GM23338 (cell line): ENCODE data around the gene FRAS1. TPM values are rescaled to one million over a fixed set of nuclear protein-coding genes. Genes with fewer than 3 reads are reported as not detected.

Experiments used
- ATAC-seq: fragments of 200-7000 bp; cut with Tn5 transposase; 3 replicates; pipeline ENCODE4 v1.9.1; 2020
- DNase-seq: peaks from one replicate; pipeline ENCODE4 v3.0.0-alpha.2; 2015; ENCODE audit warnings: low spot score
- H2AFZ ChIP-seq: fragments of 200-600 bp; sonication (generic); 2 replicates; pipeline ENCODE4 v1.8.0; 2016; ENCODE audit warnings: antibody characterized with exemption, mild to moderate bottlenecking, moderate library complexity
- H3F3A ChIP-seq: fragments of 200-600 bp; sonication (generic); replicated peaks from 2 replicates; pipeline ENCODE4 v1.8.0; 2017; ENCODE audit warnings: antibody characterized with exemption, mixed run types, low read depth
- H3K27ac ChIP-seq: fragments of 200-600 bp; sonication (generic); 2 replicates; pipeline ENCODE4 v1.6.1; 2016; ENCODE audit warnings: low read depth
- H3K27me3 ChIP-seq: fragments of 200-600 bp; sonication (generic); 2 replicates; pipeline ENCODE4 v1.8.0; 2016; ENCODE audit warnings: mild to moderate bottlenecking, mixed run types, moderate library complexity; ENCODE audit not compliant: insufficient read depth
- H3K36me3 ChIP-seq: fragments of 200-600 bp; sonication (generic); 2 replicates; pipeline ENCODE4 v1.8.0; 2016; ENCODE audit warnings: mild to moderate bottlenecking; ENCODE audit not compliant: insufficient read depth
- H3K4me1 ChIP-seq: fragments of 200-600 bp; sonication (generic); 2 replicates; pipeline ENCODE4 v1.8.0; 2016; ENCODE audit warnings: mild to moderate bottlenecking, moderate library complexity; ENCODE audit not compliant: insufficient read depth
- H3K4me2 ChIP-seq: fragments of 200-600 bp; sonication (generic); 2 replicates; pipeline ENCODE4 v1.7.1; 2017; ENCODE audit warnings: mixed run types
- H3K4me3 ChIP-seq: fragments of 200-600 bp; sonication (generic); 2 replicates; pipeline ENCODE4 v1.6.1; 2016; ENCODE audit warnings: mixed run types
- H3K79me2 ChIP-seq: fragments of 200-600 bp; sonication (generic); replicated peaks from 2 replicates; pipeline ENCODE4 v1.8.0; 2017; ENCODE audit warnings: mild to moderate bottlenecking; ENCODE audit not compliant: insufficient read depth
- H3K9me2 ChIP-seq: fragments of 200-600 bp; sonication (generic); 2 replicates; pipeline ENCODE4 v1.8.0; 2017; ENCODE audit not compliant: insufficient read depth
- H4K20me1 ChIP-seq: fragments of 200-600 bp; sonication (generic); replicated peaks from 2 replicates; pipeline ENCODE4 v1.8.0; 2017; ENCODE audit warnings: mild to moderate bottlenecking; ENCODE audit not compliant: insufficient read depth
- H3K27ac Mint-ChIP-seq: 2 replicates; pipeline ENCODE4 v1.8.0; 2020; ENCODE audit warnings: inconsistent platforms, mild to moderate bottlenecking, moderate library complexity, mixed read lengths
- H3K27me3 Mint-ChIP-seq: 3 replicates; pipeline ENCODE4 v1.8.0; 2022; ENCODE audit warnings: low read depth, mild to moderate bottlenecking, moderate library complexity, mixed read lengths, inconsistent platforms; ENCODE audit not compliant: insufficient read depth, poor library complexity
- H3K36me3 Mint-ChIP-seq: 3 replicates; pipeline ENCODE4 v1.8.0; 2021; ENCODE audit warnings: low read depth, mild to moderate bottlenecking, inconsistent platforms, moderate library complexity, mixed read lengths
- H3K4me1 Mint-ChIP-seq: 3 replicates; pipeline ENCODE4 v1.8.0; 2020; ENCODE audit warnings: mild to moderate bottlenecking, inconsistent platforms, mixed read lengths
- H3K4me3 Mint-ChIP-seq: 3 replicates; pipeline ENCODE4 v1.8.0; 2021; ENCODE audit warnings: moderate library complexity, mild to moderate bottlenecking, inconsistent platforms, mixed read lengths
- H3K9me3 Mint-ChIP-seq: 3 replicates; pipeline ENCODE4 v1.8.0; 2020; ENCODE audit warnings: moderate library complexity, mild to moderate bottlenecking, inconsistent platforms, mixed read lengths
- CREB1 ChIP-seq: fragments of 250-450 bp; sonication (Bioruptor Pico); IDR thresholded peaks from 2 replicates; pipeline ENCODE4 v1.5.0; 2020; ENCODE audit warnings: low read depth, mild to moderate bottlenecking, moderate library complexity
- CTCF ChIP-seq, 2 experiments: fragments of 200-600 bp in 1 of 2; sonication (generic) in 1 of 2; conservative IDR thresholded peaks; 2 replicates each; pipeline versions ENCODE4 v1.5.1 to v1.6.1; 2016 to 2017; ENCODE audit warnings: antibody characterized with exemption in 2 of 2, low read depth in 2 of 2, mild to moderate bottlenecking in 2 of 2, moderate library complexity in 1 of 2
- ETS1 ChIP-seq: IDR thresholded peaks from 2 replicates; pipeline ENCODE4 v1.6.1; 2016; ENCODE audit warnings: antibody characterized with exemption
- EZH2 ChIP-seq: fragments of 200-600 bp; sonication (generic); IDR thresholded peaks from one replicate; pipeline ENCODE4 v1.8.0; 2017; ENCODE audit warnings: antibody characterized with exemption, mild to moderate bottlenecking, low read depth; ENCODE audit not compliant: unreplicated experiment
- EZH2phosphoT487 ChIP-seq: fragments of 200-600 bp; sonication (generic); IDR thresholded peaks from one replicate; pipeline ENCODE4 v1.8.1; 2018; ENCODE audit warnings: antibody characterized with exemption; ENCODE audit not compliant: unreplicated experiment
- JUNB ChIP-seq: IDR thresholded peaks from one replicate; pipeline ENCODE4 v1.6.1; 2016; ENCODE audit warnings: antibody characterized with exemption; ENCODE audit not compliant: unreplicated experiment
- NANOG ChIP-seq: IDR thresholded peaks from 2 replicates; pipeline ENCODE4 v1.6.1; 2016; ENCODE audit warnings: antibody characterized with exemption, borderline replicate concordance
- POLR2AphosphoS5 ChIP-seq: IDR thresholded peaks from 2 replicates; pipeline ENCODE4 v1.6.1; 2016; ENCODE audit warnings: antibody characterized with exemption, low read depth
- REST ChIP-seq: IDR thresholded peaks from one replicate; pipeline ENCODE4 v1.6.1; 2018; ENCODE audit warnings: antibody characterized with exemption; ENCODE audit not compliant: unreplicated experiment
- STAT1 ChIP-seq: IDR thresholded peaks from one replicate; pipeline ENCODE4 v1.6.1; 2016; ENCODE audit warnings: antibody characterized with exemption; ENCODE audit not compliant: unreplicated experiment
- ZNF114 ChIP-seq: fragments of 250-450 bp; sonication (Bioruptor Pico); IDR thresholded peaks from 2 replicates; pipeline ENCODE4 v1.5.0; 2020; ENCODE audit warnings: mild to moderate bottlenecking, moderate library complexity
- ZNF331 ChIP-seq: fragments of 250-450 bp; sonication (Bioruptor Pico); IDR thresholded peaks from 2 replicates; pipeline ENCODE4 v1.5.0; 2020; ENCODE audit warnings: low read depth, mild to moderate bottlenecking, moderate library complexity
- ZNF462 ChIP-seq: fragments of 250-450 bp; sonication (Bioruptor Pico); IDR thresholded peaks from 2 replicates; pipeline ENCODE4 v1.5.0; 2020; ENCODE audit warnings: mild to moderate bottlenecking, moderate library complexity
- polyA plus RNA-seq: library from polyadenylated mRNA; unstranded; fragments of >200 nt; fragmentation: Nextera tagmentation; extraction: Ambion mirVana; gene quantifications from 2 replicates; pipeline ENCODE4 v1.2.1, GENCODE V29; 2016
- total RNA-seq: library from RNA; depleted of rRNA; stranded (reverse); fragments of >200 nt; shearing (Covaris generic); gene quantifications from 2 replicates; pipeline ENCODE4 v1.2.3, GENCODE V29; 2014

The FRAS1 gene
- total and polyA plus RNA-seq, 2 experiments from 2014 or later = 12.4 to 108 TPM

- Histone ChIP-seq H3K36me3 (no peaks in the 10 kb centered on the region; the same call in 1 of the 2 replicates), H4K20me1 (peaks cover 8% of the 10 kb centered on the region), H3K27me3 (no peaks in the 10 kb centered on the region), H3K27ac (no peak overlapping the region), H3K4me3 (no peak overlapping the region), H3K4me1 (peaks cover 39% of the 10 kb centered on the region), H2AFZ (no peak overlapping the region), H3K79me2 (peaks cover 76% of the 10 kb centered on the region), H3K9me2 (peaks cover 6% of the 10 kb centered on the region; the same call in 1 of the 2 replicates), H3F3A (no peaks in the 10 kb centered on the region), H3K4me2 (no peak overlapping the region)
- peaks cover 6% of the 10 kb centered on the region for H3K27me3 Mint-ChIP-seq
- TF ChIP-seq CREB1 (CRISPR knock-in tag) = no peak
- no peak for TF ChIP-seq ETS1
- no peak for TF ChIP-seq ZNF462 (CRISPR knock-in tag)
- TF ChIP-seq CTCF (conservative IDR thresholded peaks at IDR 0.05; ENCODE audit: low read depth in 2 of 2) = no peak
- no peak for TF ChIP-seq EZH2phosphoT487
- TF ChIP-seq ZNF114 (CRISPR knock-in tag) = no peak
- TF ChIP-seq STAT1 = no peak
- TF ChIP-seq REST = no peak
- TF ChIP-seq EZH2 = no peak
- no peak for TF ChIP-seq NANOG
- TF ChIP-seq POLR2AphosphoS5 = no peak
- TF ChIP-seq ZNF331 (CRISPR knock-in tag) = no peak
- TF ChIP-seq JUNB = no peak
- ATAC-seq (no peak), DNase-seq (no peak)
- H3K36me3 Mint-ChIP-seq = peaks cover 16% of the 10 kb centered on the region
- no peak overlapping the region for H3K27ac Mint-ChIP-seq
- peaks cover 36% of the 10 kb centered on the region for H3K4me1 Mint-ChIP-seq
- peaks cover 9% of the 10 kb centered on the region for H3K9me3 Mint-ChIP-seq
- no peak overlapping the region for H3K4me3 Mint-ChIP-seq
Observed at GRCh38 chr4:78200949-78201348, 143.8 kb downstream of the FRAS1 start.
